Fibroblast of lung (primary cell): Measurements from ENCODE around the gene COX7A2L. TPM values are rescaled to one million over a fixed set of nuclear protein-coding genes. Genes with fewer than 3 reads are reported as not detected.

Source experiments
- DNase-seq, 2 donors: peaks; one replicate each; pipeline versions ENCODE4 v3.0.0 to v3.0.0-alpha.2; 2010; ENCODE audit warnings: low read depth in 2 of 2
- H2AFZ ChIP-seq: 2 replicates; pipeline ENCODE4 v1.5.1; 2012; ENCODE audit warnings: low read length, control low read depth, inconsistent platforms
- H3K27ac ChIP-seq: 2 replicates; pipeline ENCODE4 v1.5.1; 2011; ENCODE audit warnings: low read length, control low read depth; ENCODE audit not compliant: insufficient read depth
- H3K27me3 ChIP-seq: 2 replicates; pipeline ENCODE4 v1.5.1; 2011; ENCODE audit warnings: mild to moderate bottlenecking, low read length; ENCODE audit not compliant: control insufficient read depth, insufficient read depth
- H3K36me3 ChIP-seq: 2 replicates; pipeline ENCODE4 v1.5.1; 2011; ENCODE audit warnings: low read length; ENCODE audit not compliant: control insufficient read depth, insufficient read depth
- H3K4me1 ChIP-seq: 2 replicates; pipeline ENCODE4 v1.5.1; 2011; ENCODE audit warnings: low read length; ENCODE audit not compliant: control insufficient read depth, insufficient read depth; ENCODE audit errors: extremely low read depth
- H3K4me2 ChIP-seq: 2 replicates; pipeline ENCODE4 v1.5.1; 2011; ENCODE audit warnings: low read length, control low read depth; ENCODE audit not compliant: insufficient read depth; ENCODE audit errors: extremely low read depth
- H3K4me3 ChIP-seq, 4 experiments: fragments of 200-600 bp in 1 of 4; sonication (generic) in 1 of 4; replicated peaks in 1 of 4; 2 replicates each; pipeline ENCODE4 v1.5.1; 2011 to 2016; ENCODE audit warnings: low read length in 4 of 4, low read depth in 3 of 4, mild to moderate bottlenecking in 3 of 4, control low read depth in 2 of 4, inconsistent platforms in 1 of 4, mixed read lengths in 1 of 4; ENCODE audit not compliant: insufficient read depth in 1 of 4; ENCODE audit errors: control extremely low read depth in 1 of 4
- H3K79me2 ChIP-seq: 2 replicates; pipeline ENCODE4 v1.5.1; 2012; ENCODE audit warnings: mild to moderate bottlenecking, low read length, inconsistent platforms; ENCODE audit not compliant: control insufficient read depth, insufficient read depth
- H3K9ac ChIP-seq: 2 replicates; pipeline ENCODE4 v1.5.1; 2011; ENCODE audit warnings: mild to moderate bottlenecking, low read length, control low read depth; ENCODE audit not compliant: insufficient read depth
- H3K9me3 ChIP-seq: 2 replicates; pipeline ENCODE4 v1.5.1; 2012; ENCODE audit warnings: low read depth, low read length; ENCODE audit not compliant: control insufficient read depth, insufficient read depth
- H4K20me1 ChIP-seq: 2 replicates; pipeline ENCODE4 v1.5.1; 2011; ENCODE audit warnings: low read length; ENCODE audit not compliant: control insufficient read depth, insufficient read depth; ENCODE audit errors: extremely low read depth
- CTCF ChIP-seq, 2 donors: IDR thresholded peaks in 1 of 2; conservative IDR thresholded peaks in 1 of 2; 1 replicate in 1 of 2; 2 replicates in 1 of 2; pipeline ENCODE4 v1.5.1; 2011 to 2012; ENCODE audit warnings: low read length in 2 of 2, control low read depth in 1 of 2, inconsistent platforms in 1 of 2, low read depth in 1 of 2, mild to moderate bottlenecking in 1 of 2
- EZH2 ChIP-seq: IDR thresholded peaks from 2 replicates; pipeline ENCODE4 v1.5.1; 2012; ENCODE audit warnings: low read length, control low read depth, mild to moderate bottlenecking; ENCODE audit errors: missing control alignments
- polyA plus RNA-seq, 2 donors: library from polyadenylated mRNA; depleted of rRNA in 1 of 2; stranded (reverse) in 1 of 2; unstranded in 1 of 2; fragments of >200 nt; gene quantifications; 2 replicates each; pipeline ENCODE4 v1.2.1, GENCODE V29; 2011 to 2012; ENCODE audit warnings: missing spikeins in 1 of 2
- total RNA-seq: library from RNA; depleted of rRNA; stranded (reverse); fragments of >200 nt; gene quantifications from 2 replicates; pipeline ENCODE4 v1.2.1, GENCODE V29; 2014

COX7A2L gene
- total and polyA plus RNA-seq, 2 donors (not counting 1 experiment from before 2014, with no cell fraction given), result 180 to 239 TPM

GRCh38 chr2:42304059-42304713 is 56.8 kb downstream of the COX7A2L start:
- TF ChIP-seq EZH2, result no peak
- no peak for TF ChIP-seq CTCF (conservative IDR thresholded peaks at IDR 0.05 in 1 of 2, IDR thresholded peaks at IDR 0.05 in 1 of 2; ENCODE audit: low read depth in 1 of 2, low read length in 2 of 2)
- H3K9me3 ChIP-seq, result no peaks in the 10 kb centered on the region

GRCh38 chr2:42303252-42303651 is 57.8 kb downstream of the COX7A2L start:
- no peak for TF ChIP-seq CTCF (conservative IDR thresholded peaks at IDR 0.05 in 1 of 2, IDR thresholded peaks at IDR 0.05 in 1 of 2; ENCODE audit: low read depth in 1 of 2, low read length in 2 of 2)
- TF ChIP-seq EZH2, result no peak
- H3K36me3 ChIP-seq, result peaks cover 5% of the 10 kb centered on the region

More at GRCh38 chr2:42304059-42304713, 56.8 kb downstream of the COX7A2L start:
- no peak for DNase-seq
- Histone ChIP-seq H3K79me2 (no peaks in the 10 kb centered on the region), H3K36me3 (peaks cover 5% of the 10 kb centered on the region), H2AFZ (no peak overlapping the region), H3K4me3 (no peak overlapping the region), H3K4me2 (no peak overlapping the region), H4K20me1 (no peaks in the 10 kb centered on the region), H3K9ac (no peak overlapping the region), H3K27ac (no peak overlapping the region), H3K4me1 (no peaks in the 10 kb centered on the region), H3K27me3 (no peaks in the 10 kb centered on the region)

GRCh38 chr2:42300527-42300926 is 60.5 kb downstream of the COX7A2L start:
- no peaks in the 10 kb centered on the region for H3K4me1 ChIP-seq
- no peaks in the 10 kb centered on the region for H3K79me2 ChIP-seq
- H3K9me3 ChIP-seq, result no peaks in the 10 kb centered on the region
- H3K27me3 ChIP-seq, result no peaks in the 10 kb centered on the region
- H3K4me2 ChIP-seq, result no peak overlapping the region
- no peak overlapping the region for H3K27ac ChIP-seq
- no peak overlapping the region for H2AFZ ChIP-seq
- no peak for DNase-seq
- no peak for TF ChIP-seq EZH2
- no peak for TF ChIP-seq CTCF (conservative IDR thresholded peaks at IDR 0.05 in 1 of 2, IDR thresholded peaks at IDR 0.05 in 1 of 2; ENCODE audit: low read depth in 1 of 2, low read length in 2 of 2)
- H4K20me1 ChIP-seq, result no peaks in the 10 kb centered on the region
- H3K9ac ChIP-seq, result no peak overlapping the region
- peaks cover 3% of the 10 kb centered on the region for H3K36me3 ChIP-seq
- no peak overlapping the region for H3K4me3 ChIP-seq

More at GRCh38 chr2:42303252-42303651, 57.8 kb downstream of the COX7A2L start:
- Histone ChIP-seq H3K79me2 (no peaks in the 10 kb centered on the region), H4K20me1 (no peaks in the 10 kb centered on the region), H2AFZ (no peak overlapping the region), H3K27ac (no peak overlapping the region), H3K9ac (no peak overlapping the region), H3K4me2 (no peak overlapping the region), H3K4me3 (no peak overlapping the region), H3K4me1 (no peaks in the 10 kb centered on the region), H3K27me3 (no peaks in the 10 kb centered on the region), H3K9me3 (no peaks in the 10 kb centered on the region)
- DNase-seq, result no peak

Other genes with a start within 250 kb of the COX7A2L start
- gene EML4, start 191.9 kb downstream of the COX7A2L start, total RNA-seq, result 30.8 and 49.5 TPM in 2 replicates
- 62.7 and 65.4 TPM in 2 replicates for gene EML4, start 191.9 kb downstream of the COX7A2L start, polyA plus RNA-seq
- under 0.01 TPM in 1 of 2 replicates, not detected in the other for gene KCNG3, start 132.8 kb upstream of the COX7A2L start, total RNA-seq
- gene KCNG3, start 132.8 kb upstream of the COX7A2L start, polyA plus RNA-seq, result 0.01 TPM in 1 of 2 replicates, not detected in the other
- 27.2 and 31.0 TPM in 2 replicates for gene MTA3, start 207.4 kb upstream of the COX7A2L start, total RNA-seq
- 39.3 and 47.7 TPM in 2 replicates for gene MTA3, start 207.4 kb upstream of the COX7A2L start, polyA plus RNA-seq